Dedifferentiated amniotic fluid mesenchymal stem cell (primary cell): ENCODE results near the gene RBM8A.
A peak's percentile ranks its signal among the peaks of the same experiment; 100 is the strongest.

Experiments
- DNase-seq: peaks from one replicate; pipeline ENCODE4 v3.0.0-alpha.2; 2016; ENCODE audit errors: extremely low spot score

The RBM8A gene

DNA sequence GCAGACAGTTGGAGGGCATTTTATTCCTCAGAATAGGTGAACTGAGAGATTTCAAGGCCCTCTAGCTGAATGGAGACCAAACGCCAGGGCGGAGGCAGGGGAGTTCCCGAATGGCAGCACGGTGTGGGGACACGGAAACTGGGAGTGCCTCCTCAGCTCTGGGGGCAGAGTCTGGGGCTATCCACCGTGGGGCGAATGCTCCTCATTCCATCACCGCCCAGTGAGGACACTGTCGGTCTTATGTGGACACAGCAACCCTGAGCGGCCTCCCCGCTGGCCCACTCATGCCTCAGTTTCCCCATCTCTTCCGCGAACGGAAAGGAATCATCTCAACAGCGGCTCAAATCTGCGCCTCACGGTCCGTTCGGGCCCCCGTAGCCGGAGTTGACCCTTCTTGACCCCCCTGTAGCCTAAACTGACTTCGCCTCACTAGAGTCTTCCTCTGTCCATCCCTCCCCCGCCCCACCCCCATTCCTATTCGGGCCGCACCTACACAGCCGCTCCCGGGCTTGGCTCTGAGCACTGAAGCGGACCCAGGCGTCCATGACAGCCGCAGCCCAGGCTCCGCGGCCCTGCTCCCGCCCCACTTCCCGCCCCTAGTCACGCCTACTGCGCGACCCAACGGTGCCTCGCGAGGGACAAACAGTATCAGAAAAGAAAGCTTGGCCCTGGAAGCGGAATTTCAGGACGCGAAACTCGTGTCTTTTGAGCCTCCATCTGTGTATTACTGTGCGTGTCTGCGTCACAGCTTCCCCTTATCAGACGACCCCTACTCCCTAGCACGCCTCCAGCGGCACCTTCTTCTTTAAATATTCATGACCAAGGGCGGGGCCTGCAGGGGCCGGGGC is 8.9 kb downstream of the RBM8A start, which contains the start of gene PEX11B:
TSS of gene PEX11B (minus strand) at position 574 of the 848 bp plus-strand sequence. CDS start at position 545, 29 bp downstream.
- peak; percentile 77 for DNase-seq

GRCh38 chr1:145917595-145917994 is 9.7 kb downstream of the RBM8A start:
- no peak for DNase-seq

- DNase-seq: no peak
Observed at GRCh38 chr1:145916745-145917144, 10.5 kb downstream of the RBM8A start.

GRCh38 chr1:145912128-145912641 is 15.1 kb downstream of the RBM8A start:
- no peak for DNase-seq

DNA sequence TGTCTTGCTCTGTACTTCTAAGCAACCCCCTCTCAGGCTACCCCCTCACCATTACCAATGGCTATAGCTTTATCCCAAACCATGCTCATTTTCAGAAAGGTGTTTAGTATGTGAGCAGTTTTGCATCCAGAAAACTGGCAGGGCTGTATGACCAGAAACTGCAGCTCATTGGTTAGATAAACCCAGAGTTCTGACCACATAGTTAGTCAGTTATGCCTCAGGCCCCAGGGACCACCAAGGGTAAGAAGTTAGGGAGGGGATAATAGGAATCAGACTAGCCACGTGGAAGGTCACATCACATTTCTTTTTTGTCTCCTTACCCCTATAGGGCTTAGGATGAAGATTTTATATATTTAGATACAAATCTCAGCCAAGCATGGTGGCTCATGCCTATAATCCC is 18.6 kb downstream of the RBM8A start:
- no peak for DNase-seq

- DNase-seq: no peak
Observed at GRCh38 chr1:145906954-145907753, 20.1 kb downstream of the RBM8A start.

GRCh38 chr1:145901312-145902021 is 25.8 kb downstream of the RBM8A start:
- no peak for DNase-seq

GRCh38 chr1:145898756-145899155 is 28.5 kb downstream of the RBM8A start:
- DNase-seq: no peak

- no peak for DNase-seq
Observed at GRCh38 chr1:145897969-145898368, 29.3 kb downstream of the RBM8A start.

- no peak for DNase-seq
Observed at GRCh38 chr1:145895471-145895870, 31.8 kb downstream of the RBM8A start.

DNA sequence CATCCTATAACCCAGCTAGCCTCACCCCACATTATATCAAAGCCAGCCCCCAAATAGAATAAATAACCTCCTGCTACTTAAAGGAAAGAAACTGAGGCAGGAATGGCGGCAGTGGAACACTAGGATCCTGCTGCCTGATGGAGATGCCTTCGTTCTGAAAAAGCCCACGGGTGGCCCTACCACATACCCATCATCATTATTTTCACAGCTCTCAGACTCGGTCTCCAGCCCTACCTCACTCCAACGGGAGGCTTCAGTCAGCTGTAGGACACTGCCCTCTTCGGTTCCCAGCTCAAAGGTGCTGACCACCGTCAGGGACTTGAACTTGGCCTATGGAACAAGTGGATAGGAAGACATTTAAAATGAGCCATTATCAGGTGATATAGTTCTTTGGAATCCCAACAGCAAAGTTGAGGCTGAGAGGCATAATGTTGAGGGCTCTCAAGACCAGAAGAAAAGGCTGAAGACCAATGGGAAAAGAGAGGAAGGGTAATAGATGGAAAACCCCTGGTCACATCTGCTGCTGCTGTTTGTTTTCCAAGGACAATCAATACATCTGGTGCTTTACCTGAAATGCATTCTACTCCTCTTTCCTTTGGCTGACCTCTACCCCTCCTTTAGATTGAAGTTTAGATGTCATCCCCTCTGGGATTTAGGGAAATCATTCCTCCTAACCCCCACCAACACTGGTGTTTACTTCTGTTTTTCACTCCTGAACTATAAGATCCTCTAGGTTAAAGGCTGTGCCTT is 33.8 kb downstream of the RBM8A start:
- no peak for DNase-seq

GRCh38 chr1:145892486-145893087 is 34.7 kb downstream of the RBM8A start:
- no peak for DNase-seq

DNA sequence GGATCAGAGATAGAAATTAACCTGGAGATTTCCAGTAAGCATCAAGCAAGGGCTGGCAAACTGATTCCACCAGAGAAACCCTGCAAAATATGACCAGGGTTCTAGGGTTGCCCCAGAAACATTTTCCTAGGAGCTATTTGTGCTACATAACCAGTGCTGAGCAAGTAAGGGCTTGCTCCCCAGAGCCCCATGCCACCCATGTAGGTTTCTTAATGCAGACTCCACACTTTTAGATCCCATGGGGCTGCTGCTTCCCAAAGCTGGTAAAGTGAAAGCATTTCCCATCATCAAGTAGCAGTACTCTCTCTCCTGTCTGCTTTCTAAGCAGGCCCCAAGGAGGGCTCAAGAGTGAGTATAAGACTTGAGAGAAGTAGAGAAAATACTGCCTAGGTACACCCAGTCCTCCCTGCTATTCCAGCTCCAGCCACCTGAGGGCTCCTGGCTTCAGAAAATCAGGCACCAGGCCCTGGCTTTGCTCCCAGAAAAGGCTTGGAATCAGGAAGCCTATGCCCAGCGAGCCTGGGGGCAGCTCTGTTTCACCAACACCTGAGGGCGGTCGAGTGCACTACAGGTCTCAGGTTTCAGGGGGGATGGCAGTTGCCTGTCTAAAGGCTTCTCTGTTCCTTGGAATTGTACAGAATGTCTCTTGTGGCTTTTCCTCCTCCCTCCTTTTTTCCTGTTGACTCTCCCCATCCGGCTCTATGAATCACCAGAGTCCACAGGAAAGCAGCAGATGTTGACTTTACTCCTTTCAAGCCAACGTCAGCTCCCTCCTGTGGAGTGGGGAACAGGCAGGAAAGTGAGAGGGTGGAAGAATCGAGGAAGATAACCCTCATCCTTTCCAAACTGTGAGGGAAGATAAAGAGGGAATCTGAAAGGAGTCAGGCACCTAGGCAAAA is 35.4 kb downstream of the RBM8A start:
- DNase-seq: peak; percentile 94

- DNase-seq: no peak
Observed at GRCh38 chr1:145891143-145891542, 36.1 kb downstream of the RBM8A start.

GRCh38 chr1:145889722-145890121 is 37.6 kb downstream of the RBM8A start:
- DNase-seq: no peak

DNA sequence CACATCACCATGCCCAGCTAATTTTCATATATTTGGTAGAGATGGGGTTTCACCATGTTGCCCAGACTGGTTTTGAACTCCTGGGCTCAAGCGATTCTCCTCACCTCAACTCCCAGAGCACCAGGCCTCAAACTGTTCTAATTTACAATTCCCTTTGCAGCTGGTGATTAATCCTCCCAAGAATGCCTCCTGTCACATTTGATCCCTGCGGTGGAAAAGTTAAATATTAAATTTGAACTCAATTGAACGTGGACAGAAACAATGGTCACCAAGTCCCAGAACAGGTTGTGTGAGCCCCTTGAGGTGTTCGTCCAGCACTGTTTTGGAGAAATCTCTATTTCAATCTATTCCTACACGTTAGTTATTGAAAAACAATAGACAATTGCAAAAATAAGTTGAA is 39.7 kb downstream of the RBM8A start:
- DNase-seq: no peak

GRCh38 chr1:145886816-145887215 is 40.5 kb downstream of the RBM8A start:
- DNase-seq: no peak

DNA sequence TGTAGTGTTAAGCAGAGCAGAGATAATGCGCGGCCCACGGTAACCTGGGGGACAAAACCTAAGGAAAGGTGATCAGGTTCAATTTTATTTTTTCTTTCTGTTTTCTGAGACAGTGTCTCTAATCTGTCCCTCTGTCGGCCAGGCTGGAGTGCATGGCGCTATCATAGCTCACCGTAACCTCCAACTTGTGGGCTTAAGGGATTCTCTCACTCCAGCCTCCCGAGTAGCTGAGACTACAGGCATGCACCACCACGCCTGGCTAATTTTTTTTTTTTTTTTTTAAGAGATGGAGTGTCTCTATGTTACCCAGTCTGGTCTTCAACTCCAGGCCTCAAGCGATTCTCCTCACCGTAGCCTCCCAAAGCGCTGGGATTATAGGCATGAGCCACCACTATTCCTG is 40.9 kb downstream of the RBM8A start:
- no peak for DNase-seq

GRCh38 chr1:145885738-145886287 is 41.5 kb downstream of the RBM8A start, which contains the start of gene ANKRD35:
TSS of gene ANKRD35 (minus strand) at chr1:145885866. CDS start at chr1:145885758, 108 bp downstream.
- DNase-seq: peak; percentile 39
